Stimulated activated CD8-positive, alpha-beta memory T cell treated with anti-CD3 and anti-CD28 coated beads, Interleukin-12 subunit alpha, Interleukin-12 subunit beta, amount 100 ng/mL, for 1 hour (primary cell): ENCODE data around the gene HOXC12.

ENCODE experiments used
- DNase-seq: peaks from one replicate; pipeline ENCODE4 v3.0.0-alpha.2; 2020; ENCODE audit warnings: low read depth

The HOXC12 gene

GRCh38 chr12:53956251-53956887, 1.7 kb downstream of the HOXC12 start:
- no peak for DNase-seq

- DNase-seq = no peak
Measured at GRCh38 chr12:53956914-53957536, 2.3 kb downstream of the HOXC12 start.

- no peak for DNase-seq
Measured at GRCh38 chr12:53958128-53958527, 3.4 kb downstream of the HOXC12 start.

DNA sequence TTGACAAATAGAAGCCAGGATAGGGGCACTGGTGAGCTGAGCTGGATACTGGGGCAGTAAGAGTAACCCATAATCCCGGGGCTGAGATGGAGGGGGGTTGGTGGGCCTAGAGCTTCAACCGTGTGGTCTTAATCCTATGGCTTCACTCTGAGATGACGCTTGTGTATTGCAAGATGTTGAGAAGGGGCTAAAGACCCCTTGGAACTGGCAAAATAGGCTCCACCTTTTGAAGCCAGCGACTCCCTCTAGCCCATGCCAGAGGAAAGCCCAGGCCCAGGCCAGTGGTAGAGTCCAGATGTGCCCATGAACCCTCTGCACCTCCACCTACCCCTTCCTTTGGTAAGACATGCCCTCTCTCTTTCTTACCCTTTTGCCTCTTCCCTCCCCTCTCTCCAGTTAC, 4.6 kb downstream of the HOXC12 start:
- no peak for DNase-seq

GRCh38 chr12:53960187-53961024, 5.7 kb downstream of the HOXC12 start:
- no peak for DNase-seq

DNA sequence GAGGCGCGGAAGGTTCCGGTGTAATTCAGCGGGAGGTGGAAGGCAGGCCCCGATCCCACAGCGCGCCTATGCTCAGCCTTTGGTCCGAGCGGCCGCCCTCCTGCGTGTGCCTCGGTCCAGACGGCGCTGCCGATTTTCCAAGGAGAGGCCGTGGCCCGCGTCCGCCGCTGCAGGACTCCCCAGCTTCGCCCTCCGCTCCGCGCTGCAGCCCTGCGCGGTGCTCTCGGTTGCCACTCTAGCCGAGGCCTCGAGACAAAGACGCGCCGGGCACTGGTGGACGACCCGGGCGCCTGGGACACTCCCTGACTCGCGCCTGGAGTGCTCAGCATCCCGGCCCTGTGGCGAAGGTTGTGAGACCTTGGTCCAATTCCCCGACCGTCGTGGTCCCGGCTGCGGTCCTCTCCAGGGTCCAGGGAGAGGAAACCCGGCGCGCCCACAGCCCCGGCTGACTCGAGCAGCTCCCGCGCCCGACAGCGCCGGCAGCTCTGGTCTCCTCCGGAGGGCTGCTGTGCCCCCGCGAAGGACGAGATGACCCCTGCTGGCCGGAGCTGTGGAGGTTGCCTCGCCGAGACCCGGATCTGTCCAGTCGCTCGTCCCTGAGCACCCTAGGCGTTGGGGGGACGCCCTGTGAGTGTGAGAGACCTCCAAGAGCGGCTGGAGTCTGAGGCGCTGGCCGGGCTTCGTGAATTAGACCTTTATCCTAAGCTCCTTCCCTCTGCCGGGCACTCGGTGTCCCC, 6.5 kb downstream of the HOXC12 start:
- no peak for DNase-seq

DNA sequence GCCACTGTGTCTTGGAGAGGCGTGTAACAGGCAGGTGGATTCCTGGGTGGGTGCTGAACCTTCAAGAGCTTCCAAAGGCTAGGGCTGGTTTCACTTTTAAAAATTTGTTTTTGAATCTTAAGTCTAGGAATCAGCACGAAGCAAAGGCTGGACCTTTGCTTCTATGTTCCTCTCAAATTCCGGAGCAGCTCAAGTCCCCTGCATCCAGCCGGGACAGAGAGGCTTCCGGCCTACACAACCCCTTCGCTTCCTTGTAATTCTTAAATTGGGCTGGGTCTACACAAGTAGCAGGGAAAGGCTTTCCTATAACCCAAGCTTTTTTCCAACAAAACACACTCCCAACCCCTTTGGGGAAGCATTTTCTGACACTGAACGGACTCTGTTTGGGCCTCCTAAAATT, 8.3 kb downstream of the HOXC12 start:
- no peak for DNase-seq

DNA sequence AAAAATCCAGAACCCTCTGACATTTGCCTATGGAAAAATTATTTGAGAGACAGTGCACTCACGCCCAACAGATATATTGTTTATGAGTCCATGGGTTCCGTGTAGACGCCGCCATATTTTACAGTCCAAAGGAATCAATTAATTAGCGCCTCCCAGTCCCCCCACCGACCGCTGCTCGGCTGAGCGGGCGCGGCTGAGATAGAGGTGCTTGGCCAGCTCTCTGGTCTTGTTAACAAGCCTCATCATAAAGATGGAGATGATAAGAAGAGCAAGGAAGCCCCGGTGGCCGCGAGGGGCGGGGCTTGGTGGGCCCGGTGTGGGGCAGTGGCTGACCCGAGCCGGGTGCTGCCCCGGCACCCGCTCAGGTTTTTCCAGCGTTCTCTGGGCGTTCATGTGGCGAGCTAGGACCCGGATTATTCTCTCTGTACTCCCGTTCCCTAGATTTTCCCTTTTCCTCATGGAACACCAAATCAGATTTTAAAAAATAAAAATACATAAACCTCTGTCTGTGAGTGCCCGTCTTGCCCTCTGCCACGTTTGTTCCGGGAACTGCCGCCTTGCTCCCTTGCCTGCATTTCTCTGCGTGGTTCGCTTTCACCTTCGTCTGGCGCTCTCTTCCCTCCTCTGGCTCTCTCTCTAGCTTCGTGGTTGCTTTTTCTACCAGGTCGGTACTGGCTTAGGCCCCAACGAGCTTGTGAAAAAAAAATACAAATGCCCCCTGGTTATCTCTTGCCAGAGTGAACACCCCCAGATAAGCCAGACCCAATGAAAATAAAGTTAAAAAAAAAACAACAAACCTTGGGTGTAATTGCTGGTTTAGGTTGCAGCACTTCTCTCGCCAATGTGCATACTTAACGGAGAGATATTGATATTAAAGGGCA, 9.0 kb downstream of the HOXC12 start:
- no peak for DNase-seq

- no peak for DNase-seq
Measured at GRCh38 chr12:53964315-53964713, 9.6 kb downstream of the HOXC12 start.

- no peak for DNase-seq
Measured at GRCh38 chr12:53965281-53966084, 10.8 kb downstream of the HOXC12 start.

- no peak for DNase-seq
Measured at GRCh38 chr12:53966085-53966384, 11.3 kb downstream of the HOXC12 start.

DNA sequence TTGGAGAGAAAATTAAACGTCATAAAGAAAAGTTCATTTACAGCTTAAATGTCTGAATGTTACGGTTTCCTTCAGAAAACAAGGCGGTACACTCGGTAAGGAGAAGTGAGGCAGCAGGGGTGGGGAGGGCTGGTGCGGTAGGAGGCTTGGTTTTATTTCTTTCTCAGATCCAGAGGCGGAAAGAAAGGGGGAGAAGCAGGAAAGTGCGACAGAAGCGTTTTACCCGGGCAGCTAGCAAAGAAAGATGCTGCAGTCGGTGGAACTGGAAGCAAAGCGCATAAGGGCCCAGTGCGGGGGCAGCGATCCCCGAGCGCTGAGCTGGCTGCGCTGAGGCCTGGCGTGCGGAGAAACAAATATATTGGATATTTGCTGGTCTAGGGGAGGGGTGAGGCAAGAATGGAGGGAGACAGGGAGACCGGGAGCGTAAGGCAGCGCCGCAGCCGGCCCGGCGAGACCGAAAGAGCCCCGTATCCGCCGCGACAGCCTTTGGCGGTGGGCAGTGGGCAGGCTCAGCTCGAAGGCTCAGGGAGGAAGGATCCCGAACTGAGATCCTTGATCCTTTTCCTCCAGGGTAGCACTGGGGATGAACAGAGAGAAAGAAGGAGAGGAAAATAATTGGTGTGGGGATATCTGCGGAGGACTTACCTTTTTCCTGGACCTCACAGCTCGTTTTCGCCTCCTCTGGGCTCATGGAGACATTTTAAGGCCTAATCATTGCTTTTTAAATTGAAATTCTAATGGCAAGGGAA, 11.9 kb downstream of the HOXC12 start:
- DNase-seq = no peak

DNA sequence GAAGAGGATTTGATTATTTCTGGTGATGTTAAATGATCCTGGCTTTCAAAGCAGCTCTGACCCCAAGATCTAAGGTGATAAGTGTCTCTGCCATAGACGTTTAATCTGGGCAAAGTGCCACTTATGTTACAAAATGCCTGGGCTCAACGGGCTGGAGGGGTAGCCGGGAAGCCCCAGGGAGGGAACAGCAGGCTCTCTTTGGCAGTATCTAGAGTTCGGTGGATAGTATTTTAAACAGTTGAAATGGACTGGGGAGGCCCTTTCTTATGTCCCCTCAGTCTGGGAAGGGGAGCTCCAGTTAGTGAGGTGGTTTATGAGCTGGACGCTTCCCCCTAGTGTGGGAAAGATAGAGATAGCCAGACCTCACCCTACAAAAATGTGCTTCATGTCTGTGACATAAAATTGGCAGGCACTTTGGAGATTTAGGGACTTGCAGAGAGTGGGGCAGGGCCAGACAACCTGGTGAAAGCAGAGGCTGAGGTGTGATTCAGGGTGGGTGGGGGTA, 12.8 kb downstream of the HOXC12 start:
- DNase-seq = no peak

DNA sequence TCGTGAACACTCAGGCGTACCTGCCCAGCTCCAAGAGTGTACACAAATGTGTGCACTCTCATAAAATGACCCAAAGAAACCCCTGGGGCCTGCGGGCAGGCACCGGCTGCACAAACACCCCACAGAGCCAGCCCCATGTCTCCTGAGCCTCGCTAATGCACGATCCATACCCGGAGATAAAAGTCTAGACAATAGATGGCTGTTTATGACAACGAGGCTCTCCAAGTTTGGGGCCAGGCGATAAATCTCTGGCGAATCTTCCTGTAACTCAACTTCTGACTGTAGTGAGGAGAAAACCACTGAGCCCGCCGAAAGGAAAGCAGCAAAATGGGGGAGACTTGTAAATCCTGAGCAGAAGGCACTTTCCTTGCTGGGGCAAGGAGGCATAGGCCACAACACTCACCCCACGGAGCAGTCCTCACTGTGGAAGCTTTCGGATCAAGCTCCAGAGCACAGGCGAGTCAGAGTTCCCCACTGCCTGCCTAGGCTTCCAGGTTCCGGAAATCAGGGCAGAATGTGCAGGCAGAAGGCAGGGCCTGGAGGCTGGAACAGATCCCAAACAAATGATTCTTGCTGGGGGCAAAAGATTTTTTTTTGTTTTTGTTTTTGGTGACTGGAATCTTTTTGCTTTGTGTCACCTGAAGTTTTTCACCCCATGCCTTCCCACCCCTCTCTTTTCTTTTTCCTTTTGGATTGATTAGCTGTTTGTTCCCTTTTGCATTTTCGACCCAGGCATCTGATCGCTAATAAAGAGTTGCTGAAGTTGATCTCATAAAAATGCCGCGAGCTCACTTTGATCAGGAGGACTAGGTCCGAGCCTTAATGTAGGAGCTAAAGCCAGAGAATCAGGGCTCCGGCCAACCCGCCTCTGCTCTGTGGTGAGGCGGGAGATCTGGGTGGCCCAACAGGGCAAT, 13.8 kb downstream of the HOXC12 start:
- no peak for DNase-seq

- no peak for DNase-seq
Measured at GRCh38 chr12:53969588-53970259, 15.0 kb downstream of the HOXC12 start.

DNA sequence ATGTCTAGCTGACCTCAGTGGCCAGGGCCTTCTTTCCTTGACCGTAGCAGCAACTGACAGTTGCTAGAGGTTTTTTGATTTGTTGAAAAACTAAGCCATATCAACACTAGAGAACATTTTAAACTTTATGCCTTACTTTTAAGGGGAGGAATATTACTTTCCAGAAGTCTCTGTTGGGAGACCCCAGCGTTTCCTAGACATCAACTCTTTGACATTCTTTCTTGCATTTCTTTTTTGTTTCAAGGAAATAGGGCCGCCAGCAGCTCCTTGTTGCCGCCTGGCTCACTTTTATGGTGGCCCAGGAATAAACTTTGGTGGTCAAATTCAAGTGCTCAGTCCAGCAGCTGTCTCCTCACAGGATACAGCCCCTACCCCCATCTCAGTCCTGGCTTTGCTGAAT, 15.7 kb downstream of the HOXC12 start:
- DNase-seq = no peak

DNA sequence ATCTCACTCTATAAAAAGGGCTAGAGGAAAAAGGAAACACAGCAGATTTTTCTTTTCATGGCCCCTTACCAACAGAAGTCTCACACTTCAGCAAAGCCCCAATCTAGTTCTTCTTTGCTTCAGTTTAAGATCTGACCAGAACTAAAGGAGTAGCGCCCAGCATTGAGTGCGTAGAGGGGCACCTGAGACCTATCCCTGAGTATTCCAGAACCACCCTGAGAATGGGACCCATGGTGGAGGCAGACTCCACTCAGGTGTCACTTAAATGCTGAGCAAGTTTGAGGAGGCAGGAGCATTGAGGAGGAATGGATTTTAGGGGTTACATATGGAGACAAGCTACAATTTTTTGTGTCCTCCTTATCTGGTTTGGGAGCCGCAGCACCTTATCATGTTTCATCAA, 16.4 kb downstream of the HOXC12 start:
- DNase-seq = no peak

GRCh38 chr12:53971686-53972085, 17.0 kb downstream of the HOXC12 start:
- DNase-seq = no peak
